Adrenal gland (tissue), 12 donors: ENCODE results near the gene CBX7. TPM values are rescaled to one million over a fixed set of nuclear protein-coding genes. Genes with fewer than 3 reads are reported as not detected.
A peak's percentile ranks its signal among the peaks of the same experiment; 100 is the strongest.

Experiments
- DNase-seq, 7 donors: peaks; one replicate each; pipeline ENCODE4 v3.0.0-alpha.2; 2019 to 2020
- H3K27ac ChIP-seq, 5 donors: fragments of 200-600 bp; sonication (generic) in 4 of 5; 1 replicate in 3 of 5; 2 replicates in 2 of 5; pipeline versions ENCODE4 v1.5.1 to v1.8.0; 2016 to 2020; ENCODE audit warnings: mild to moderate bottlenecking in 1 of 5
- H3K27me3 ChIP-seq: fragments of 200-600 bp; 2 replicates; pipeline ENCODE4 v1.8.0; 2021
- H3K36me3 ChIP-seq, 2 donors: fragments of 200-600 bp; replicated peaks in 1 of 2; 1 replicate in 1 of 2; 2 replicates in 1 of 2; pipeline versions ENCODE4 v1.5.1 to v1.8.0; 2018 to 2022
- H3K4me1 ChIP-seq, 2 donors: fragments of 200-600 bp; replicated peaks in 1 of 2; 1 replicate in 1 of 2; 2 replicates in 1 of 2; pipeline versions ENCODE4 v1.5.1 to v1.8.0; 2018 to 2021
- H3K4me3 ChIP-seq, 4 donors: fragments of 200-600 bp; sonication (generic) in 3 of 4; one replicate each; pipeline ENCODE4 v1.5.1; 2016 to 2018
- H3K9me3 ChIP-seq, 3 donors: fragments of 200-600 bp; sonication (generic) in 1 of 3; replicated peaks in 1 of 3; 1 replicate in 2 of 3; 2 replicates in 1 of 3; pipeline versions ENCODE4 v1.5.1 to v1.8.0; 2016 to 2021
- CTCF ChIP-seq, 6 experiments: fragments of 450-650 bp in 4 of 6; fragments of 200-600 bp in 2 of 6; sonication (generic) in 1 of 6; IDR thresholded peaks; 1 replicate in 5 of 6; 2 replicates in 1 of 6; pipeline versions ENCODE4 v1.5.1 to v1.8.0; 2016 to 2021; ENCODE audit warnings: antibody characterized with exemption in 6 of 6, mild to moderate bottlenecking in 2 of 6, moderate library complexity in 1 of 6
- POLR2A ChIP-seq, 2 donors: fragments of 450-650 bp; IDR thresholded peaks; one replicate each; pipeline ENCODE4 v1.6.1; 2017; ENCODE audit warnings: antibody characterized with exemption in 2 of 2, mild to moderate bottlenecking in 2 of 2, moderate library complexity in 1 of 2
- WGBS, 4 donors: extraction: QIAGEN DNeasy Blood & Tissue Kit in 2 of 4; methylation state at CpG; one replicate each; pipeline versions ENCODE4 v1.1.5 to v1.1.7; 2013 to 2017; 5-methylcytosine and 5-hydroxymethylcytosine counted together
- intact Hi-C, 2 donors: fragments of 100-400 bp; cut with DNase I; formaldehyde crosslinking; loops; one replicate each; pipeline versions ENCODE4 v1.14.1 to v1.15.0; 2022 to 2023
- polyA plus RNA-seq, 3 donors: library from polyadenylated mRNA; stranded (reverse); fragments of 200-250 nt in 2 of 3; fragments of 350-450 nt in 1 of 3; fragmentation: Illumina TruSeq in 1 of 3; extraction: RNeasy Lipid Tissue Mini Kit (QIAGEN cat#74804) in 1 of 3; gene quantifications; one replicate each; pipeline ENCODE4 v1.2.3, GENCODE V29; 2013 to 2014
- total RNA-seq, 9 donors: library from RNA; depleted of rRNA in 4 of 9; stranded (reverse); fragments of >200 nt in 4 of 9; fragments of 120-200 nt in 1 of 9; fragmentation: NEBNext Ultra II Directional in 1 of 9; extraction: Animal tissue kit (Norgen Biotek cat#: 25700) in 1 of 9; gene quantifications; one replicate each; pipeline versions ENCODE4 v1.1.0 to v1.2.4, GENCODE V29; 2013 to 2023
- donor health status: healthy with polysubstance abuse.
- donor health status: Bipolar disorder and iron deficiency.
- donor health status: DM: yes; HTN: yes; CAD: no.
- donor health status: DM: no; HTN: no; CAD: no.
- donor health status: DM: no; HTN: no; CAD: no.
- donor health status: DM: yes; HTN: yes; CAD: no.

The CBX7 gene
- total and polyA plus RNA-seq, 12 donors = 2.7 to 89.2 (median 51.5) TPM

GRCh38 chr22:39123751-39124581, 28.5 kb downstream of the CBX7 start:
- no peak for TF ChIP-seq CTCF (IDR thresholded peaks at IDR 0.05)
- TF ChIP-seq POLR2A (IDR thresholded peaks at IDR 0.05) = no peak
- H3K36me3 ChIP-seq = no peaks in the 10 kb centered on the region
- no peaks in the 10 kb centered on the region for H3K27me3 ChIP-seq
- H3K4me1 ChIP-seq = no peaks in the 10 kb centered on the region
- no peak overlapping the region for H3K27ac ChIP-seq
- 39 to 52% (median 44%) methylated on average over 26 to 33 of the region's 33 CpGs for WGBS, 4 donors
- H3K4me3 ChIP-seq = no peak overlapping the region
- intact Hi-C loops = loop anchor here in 1 of 2 donors (10.0 kb wide), 1 partner anchor 259 kb away; no protein-coding TSS in a partner anchor
- DNase-seq = no peak
- no peaks in the 10 kb centered on the region for H3K9me3 ChIP-seq

- DNase-seq = no peak
- Histone ChIP-seq H3K27ac (no peak overlapping the region), H3K4me1 (no peaks in the 10 kb centered on the region), H3K27me3 (no peaks in the 10 kb centered on the region), H3K4me3 (no peak overlapping the region), H3K9me3 (no peaks in the 10 kb centered on the region), H3K36me3 (no peaks in the 10 kb centered on the region)
- WGBS, 4 donors = 84 to 95% (median 89%) methylated on average over 10 to 17 of the region's 17 CpGs
- no peak for TF ChIP-seq CTCF (IDR thresholded peaks at IDR 0.05)
- TF ChIP-seq POLR2A (IDR thresholded peaks at IDR 0.05) = no peak
- intact Hi-C loops = loop anchor here in 1 of 2 donors (10.0 kb wide), 1 partner anchor 258 kb away; no protein-coding TSS in a partner anchor
Observed at GRCh38 chr22:39122772-39123470, 29.6 kb downstream of the CBX7 start.

GRCh38 chr22:39120983-39121382, 31.5 kb downstream of the CBX7 start:
- Histone ChIP-seq H3K36me3 (no peaks in the 10 kb centered on the region), H3K27me3 (no peaks in the 10 kb centered on the region), H3K4me3 (no peak overlapping the region), H3K9me3 (no peaks in the 10 kb centered on the region), H3K4me1 (no peaks in the 10 kb centered on the region), H3K27ac (no peak overlapping the region)
- intact Hi-C loops = loop anchor here in 1 of 2 donors (10.0 kb wide), 1 partner anchor 256 kb away; no protein-coding TSS in a partner anchor
- DNase-seq = no peak
- no peak for TF ChIP-seq POLR2A (IDR thresholded peaks at IDR 0.05)
- no peak for TF ChIP-seq CTCF (IDR thresholded peaks at IDR 0.05)
- WGBS, 4 donors = 82 to 86% (median 85%) methylated on average over 4 of the region's 4 CpGs

- no peak overlapping the region for H3K4me3 ChIP-seq
- no peak overlapping the region for H3K27ac ChIP-seq
- H3K4me1 ChIP-seq = no peaks in the 10 kb centered on the region
- no peaks in the 10 kb centered on the region for H3K9me3 ChIP-seq
- WGBS, 4 donors = 47 to 63% (median 56%) methylated on average over 14 of the region's 14 CpGs
- H3K27me3 ChIP-seq = no peaks in the 10 kb centered on the region
- DNase-seq = peak in 6 of 7 donors; percentile 51 to 84 (median 68)
- H3K36me3 ChIP-seq = no peaks in the 10 kb centered on the region
- intact Hi-C loops = loop anchor here (5.0 to 10.0 kb wide), 2 partner anchors 110 to 353 kb away; no protein-coding TSS in a partner anchor
- TF ChIP-seq POLR2A (IDR thresholded peaks at IDR 0.05) (no peak), CTCF (IDR thresholded peaks at IDR 0.05) (peak; percentile 23 to 65 (median 52))
Observed at GRCh38 chr22:39117585-39118191, 34.8 kb downstream of the CBX7 start.
